CD14-positive monocyte (primary cell): ENCODE measurements around the gene E2F4. TPM values are rescaled to one million over a fixed set of nuclear protein-coding genes. Genes with fewer than 3 reads are reported as not detected.

Experiments
- DNase-seq, 3 donors: peaks; one replicate each; pipeline ENCODE4 v3.0.0-alpha.2; 2011 to 2022
- H2AFZ ChIP-seq: 2 replicates; pipeline ENCODE4 v1.6.0; 2012; ENCODE audit warnings: mild to moderate bottlenecking, low read depth, low read length, inconsistent platforms; ENCODE audit not compliant: insufficient read depth, poor library complexity, severe bottlenecking
- H3K27ac ChIP-seq, 2 donors: 1 replicate in 1 of 2; 2 replicates in 1 of 2; pipeline ENCODE4 v1.5.1; 2012 to 2013; ENCODE audit warnings: low read length in 2 of 2, control low read depth in 1 of 2, inconsistent platforms in 1 of 2, low read depth in 1 of 2, mild to moderate bottlenecking in 1 of 2
- H3K27me3 ChIP-seq, 2 donors: one replicate each; pipeline versions ENCODE4 v1.6.0 to v1.6.1; 2011 to 2013; ENCODE audit warnings: low read length in 2 of 2; ENCODE audit not compliant: control insufficient read depth in 2 of 2, insufficient read depth in 2 of 2
- H3K36me3 ChIP-seq, 2 donors: replicated peaks in 1 of 2; 1 replicate in 1 of 2; 2 replicates in 1 of 2; pipeline versions ENCODE4 v1.5.1 to v1.6.1; 2012 to 2013; ENCODE audit warnings: low read length in 2 of 2, control low read depth in 1 of 2, inconsistent platforms in 1 of 2, mild to moderate bottlenecking in 1 of 2; ENCODE audit not compliant: insufficient read depth in 2 of 2, control insufficient read depth in 1 of 2
- H3K4me1 ChIP-seq, 2 donors: 1 replicate in 1 of 2; 2 replicates in 1 of 2; pipeline versions ENCODE4 v1.5.1 to v1.6.1; 2012 to 2013; ENCODE audit warnings: low read length in 2 of 2, control low read depth in 1 of 2, inconsistent platforms in 1 of 2, mild to moderate bottlenecking in 1 of 2, moderate library complexity in 1 of 2; ENCODE audit not compliant: insufficient read depth in 2 of 2, control insufficient read depth in 1 of 2
- H3K4me2 ChIP-seq: replicated peaks from 2 replicates; pipeline ENCODE3; 2012; ENCODE audit warnings: low read length, moderate library complexity, mild to moderate bottlenecking; ENCODE audit not compliant: poor library complexity, severe bottlenecking; ENCODE audit errors: extremely low read depth
- H3K4me3 ChIP-seq, 3 experiments: fragments of 200-600 bp in 1 of 3; sonication (generic) in 1 of 3; replicated peaks in 1 of 3; 1 replicate in 2 of 3; 2 replicates in 1 of 3; pipeline ENCODE4 v1.5.1; 2011 to 2013; ENCODE audit warnings: low read length in 3 of 3, mild to moderate bottlenecking in 3 of 3, control low read depth in 2 of 3, low read depth in 2 of 3, inconsistent platforms in 1 of 3, moderate library complexity in 1 of 3
- H3K79me2 ChIP-seq: 2 replicates; pipeline ENCODE4 v1.6.0; 2012; ENCODE audit warnings: mild to moderate bottlenecking, control low read depth, inconsistent platforms, low read length, moderate library complexity; ENCODE audit not compliant: insufficient read depth
- H3K9ac ChIP-seq: 2 replicates; pipeline ENCODE4 v1.6.0; 2017; ENCODE audit warnings: low read length, mild to moderate bottlenecking; ENCODE audit not compliant: insufficient read depth, poor library complexity, severe bottlenecking
- H3K9me3 ChIP-seq, 2 donors: replicated peaks in 1 of 2; 1 replicate in 1 of 2; 2 replicates in 1 of 2; pipeline versions ENCODE4 v1.5.1 to v1.6.1; 2012 to 2013; ENCODE audit warnings: low read length in 2 of 2, control low read depth in 1 of 2; ENCODE audit not compliant: control insufficient read depth in 1 of 2, insufficient read depth in 1 of 2
- H4K20me1 ChIP-seq: 2 replicates; pipeline ENCODE4 v1.6.0; 2012; ENCODE audit warnings: mild to moderate bottlenecking, low read length, control low read depth, moderate library complexity; ENCODE audit not compliant: insufficient read depth
- H3K27ac Mint-ChIP-seq, 7 donors: one replicate each; pipeline ENCODE4 v1.8.0; 2020; ENCODE audit warnings: mild to moderate bottlenecking in 7 of 7, mixed read lengths in 7 of 7, moderate library complexity in 6 of 7, inconsistent platforms in 2 of 7
- H3K27me3 Mint-ChIP-seq, 3 donors: one replicate each; pipeline ENCODE4 v1.8.0; 2021 to 2022; ENCODE audit warnings: low read depth in 3 of 3, mild to moderate bottlenecking in 3 of 3, mixed read lengths in 3 of 3, moderate library complexity in 3 of 3, inconsistent platforms in 1 of 3
- H3K36me3 Mint-ChIP-seq, 2 donors: one replicate each; pipeline ENCODE4 v1.8.0; 2020; ENCODE audit warnings: mixed read lengths in 2 of 2, inconsistent platforms in 1 of 2, mild to moderate bottlenecking in 1 of 2
- H3K4me1 Mint-ChIP-seq: one replicate; pipeline ENCODE4 v1.8.0; 2020; ENCODE audit warnings: mild to moderate bottlenecking, mixed read lengths
- H3K4me3 Mint-ChIP-seq, 2 donors: one replicate each; pipeline ENCODE4 v1.8.0; 2020; ENCODE audit warnings: mild to moderate bottlenecking in 2 of 2, mixed read lengths in 2 of 2, moderate library complexity in 1 of 2
- H3K9me3 Mint-ChIP-seq, 7 donors: one replicate each; pipeline ENCODE4 v1.8.0; 2020 to 2022; ENCODE audit warnings: mixed read lengths in 7 of 7, mild to moderate bottlenecking in 6 of 7, moderate library complexity in 6 of 7, inconsistent platforms in 2 of 7
- CTCF ChIP-seq: fragments of 200-600 bp; IDR thresholded peaks from one replicate; pipeline ENCODE4 v1.8.0; 2022; ENCODE audit warnings: antibody characterized with exemption, mild to moderate bottlenecking
- WGBS: methylation state at CpG from one replicate; pipeline ENCODE4 v1.1.5; 2013; ENCODE audit warnings: missing lambda C conversion rate; ENCODE audit not compliant: insufficient coverage; 5-methylcytosine and 5-hydroxymethylcytosine counted together
- intact Hi-C, 2 donors: fragments of 100-400 bp; cut with micrococcal nuclease; formaldehyde crosslinking; loops; one replicate each; pipeline versions ENCODE4 v1.15.0 to v1.15.1; 2023
- polyA plus RNA-seq, 3 donors: library from polyadenylated mRNA; depleted of rRNA in 1 of 3; unstranded in 2 of 3; stranded (reverse) in 1 of 3; fragments of 300-500 nt in 2 of 3; fragments of >200 nt in 1 of 3; fragmentation: Illumina TruSeq in 2 of 3; gene quantifications; 1 replicate in 2 of 3; 2 replicates in 1 of 3; pipeline ENCODE4 v1.2.3, GENCODE V29; 2012 to 2021

Gene E2F4
- polyA plus RNA-seq, 3 donors, result 53.1 to 191 (median 61.5) TPM

- no peaks in the 10 kb centered on the region for H3K79me2 ChIP-seq
- 7% methylated on average over 80 of the region's 85 CpGs for WGBS
- peak overlapping the region; percentile 9 to 69 for H3K4me3 Mint-ChIP-seq
- no peak for TF ChIP-seq CTCF
- H3K4me1 Mint-ChIP-seq, result peaks cover 50% of the 10 kb centered on the region
- intact Hi-C loops, result no loop called here
- peaks cover 73 to 93% (median 86%) of the 10 kb centered on the region in 3 donors for H3K27me3 Mint-ChIP-seq
- H3K9me3 Mint-ChIP-seq, result peaks cover 0 to 31% (median 16%) of the 10 kb centered on the region in 7 donors
- peak overlapping the region; percentile 67 for H3K4me2 ChIP-seq
- no peak overlapping the region for H3K27ac ChIP-seq
- no peak overlapping the region for H3K9ac ChIP-seq
- peaks cover 49 to 80% of the 10 kb centered on the region in 2 donors for H3K27me3 ChIP-seq
- H3K4me1 ChIP-seq, result peaks cover 62 to 66% of the 10 kb centered on the region in 2 donors
- H4K20me1 ChIP-seq, result peaks cover 53% of the 10 kb centered on the region
- no peak for DNase-seq
- peak overlapping the region in 1 of 3 experiments; percentile 61 for H3K4me3 ChIP-seq
- peak overlapping the region in 1 of 7 donors; percentile 20 for H3K27ac Mint-ChIP-seq
- no peak overlapping the region for H2AFZ ChIP-seq
- no peaks in the 10 kb centered on the region for H3K36me3 ChIP-seq
- H3K36me3 Mint-ChIP-seq, result peaks cover 12 to 18% of the 10 kb centered on the region in 2 donors
- peaks cover 0 to 37% of the 10 kb centered on the region in 2 donors for H3K9me3 ChIP-seq
These were observed 26.6 kb upstream of the E2F4 start for GRCh38 chr16:67165121-67166078.

- Mint-ChIP-seq H3K4me1 (peaks cover 48% of the 10 kb centered on the region), H3K36me3 (peaks cover 15 to 18% of the 10 kb centered on the region in 2 donors)
These were observed 25.8 kb upstream of the E2F4 start for GRCh38 chr16:67166110-67166547.

More at GRCh38 chr16:67166110-67166547, 25.8 kb upstream of the E2F4 start:
- Histone ChIP-seq H3K4me3 (no peak overlapping the region), H3K9me3 (peaks cover 0 to 37% of the 10 kb centered on the region in 2 donors), H3K79me2 (no peaks in the 10 kb centered on the region), H3K9ac (no peak overlapping the region), H4K20me1 (peaks cover 51% of the 10 kb centered on the region), H2AFZ (no peak overlapping the region), H3K4me1 (peaks cover 62 to 66% of the 10 kb centered on the region in 2 donors), H3K4me2 (no peak overlapping the region), H3K36me3 (no peaks in the 10 kb centered on the region), H3K27ac (no peak overlapping the region), H3K27me3 (peaks cover 49 to 80% of the 10 kb centered on the region in 2 donors)
- 40% methylated on average over 4 of the region's 18 CpGs for WGBS
- Mint-ChIP-seq H3K27me3 (peaks cover 69 to 92% (median 83%) of the 10 kb centered on the region in 3 donors), H3K27ac (peak overlapping the region in 1 of 7 donors; percentile 11), H3K4me3 (peak overlapping the region; percentile 9 to 84), H3K9me3 (peaks cover 0 to 29% (median 14%) of the 10 kb centered on the region in 7 donors)
- TF ChIP-seq CTCF, result no peak
- no peak for DNase-seq
- intact Hi-C loops, result no loop called here
